ENCODE measurements around the gene VTI1A. TPM values are rescaled to one million over a fixed set of nuclear protein-coding genes. Genes with fewer than 3 reads are reported as not detected.

VTI1A gene
- total RNA-seq, 1 donor from 2014 or later = 33.3 TPM

- FAIRE-seq (no peak), DNase-seq (ENCODE audit: low read depth) (no peak)
- H3K9me3 Mint-ChIP-seq (ENCODE audit: unreplicated experiment) = no peaks in the 10 kb centered on the region
- Histone ChIP-seq H3K9me3 (ENCODE audit: insufficient read depth, low read depth, low read length) (no peaks in the 10 kb centered on the region), H3K4me3 (ENCODE audit: insufficient read depth, low read depth, low read length) (no peak overlapping the region), H3K79me2 (ENCODE audit: insufficient read depth, low read length) (peaks cover 19% of the 10 kb centered on the region), H2AFZ (ENCODE audit: low read depth, low read length) (no peak overlapping the region), H3K4me1 (ENCODE audit: insufficient read depth, low read length) (peaks cover 5% of the 10 kb centered on the region), H4K20me1 (ENCODE audit: insufficient read depth, low read length) (peaks cover 4% of the 10 kb centered on the region), H3K27me3 (ENCODE audit: insufficient read depth, low read length) (no peaks in the 10 kb centered on the region), H3K27ac (ENCODE audit: low read depth, low read length) (no peak overlapping the region), H3K36me3 (ENCODE audit: insufficient read depth, low read length) (peaks cover 33% of the 10 kb centered on the region), H3K9ac (ENCODE audit: low read length) (no peak overlapping the region), H3K4me2 (ENCODE audit: low read length) (no peak overlapping the region)
- no peaks in the 10 kb centered on the region for H3K27me3 Mint-ChIP-seq (ENCODE audit: low read depth, unreplicated experiment)
- H3K36me3 Mint-ChIP-seq (ENCODE audit: low read depth, unreplicated experiment) = peaks cover 3% of the 10 kb centered on the region
- H3K4me3 Mint-ChIP-seq (ENCODE audit: unreplicated experiment) = no peak overlapping the region
- no peak overlapping the region for H3K27ac Mint-ChIP-seq (ENCODE audit: unreplicated experiment)
- no peak for TF ChIP-seq EZH2 (IDR thresholded peaks at IDR 0.05; ENCODE audit: insufficient read depth, low read length)
- TF ChIP-seq CTCF (IDR thresholded peaks at IDR 0.05; ENCODE audit: insufficient read depth, low read depth, low read length) = no peak
- H3K4me1 Mint-ChIP-seq (ENCODE audit: low read depth, unreplicated experiment) = peaks cover 1% of the 10 kb centered on the region
Observed at GRCh38 chr10:112441520-112441919, 5.5 kb upstream of the VTI1A start.

- no peak overlapping the region for H3K9ac ChIP-seq (ENCODE audit: low read length)
- no peaks in the 10 kb centered on the region for H3K9me3 ChIP-seq (ENCODE audit: insufficient read depth, low read depth, low read length)
- peaks cover 1% of the 10 kb centered on the region for H3K4me1 Mint-ChIP-seq (ENCODE audit: low read depth, unreplicated experiment)
- H3K36me3 ChIP-seq (ENCODE audit: insufficient read depth, low read length) = peaks cover 33% of the 10 kb centered on the region
- DNase-seq (ENCODE audit: low read depth) (no peak), FAIRE-seq (no peak)
- no peak overlapping the region for H3K4me2 ChIP-seq (ENCODE audit: low read length)
- H3K4me3 Mint-ChIP-seq (ENCODE audit: unreplicated experiment) = no peak overlapping the region
- peaks cover 23% of the 10 kb centered on the region for H3K79me2 ChIP-seq (ENCODE audit: insufficient read depth, low read length)
- no peak overlapping the region for H3K27ac ChIP-seq (ENCODE audit: low read depth, low read length)
- no peaks in the 10 kb centered on the region for H3K27me3 ChIP-seq (ENCODE audit: insufficient read depth, low read length)
- TF ChIP-seq CTCF (IDR thresholded peaks at IDR 0.05; ENCODE audit: insufficient read depth, low read depth, low read length) (no peak), EZH2 (IDR thresholded peaks at IDR 0.05; ENCODE audit: insufficient read depth, low read length) (no peak)
- no peaks in the 10 kb centered on the region for H3K9me3 Mint-ChIP-seq (ENCODE audit: unreplicated experiment)
- no peaks in the 10 kb centered on the region for H3K27me3 Mint-ChIP-seq (ENCODE audit: low read depth, unreplicated experiment)
- H3K4me1 ChIP-seq (ENCODE audit: insufficient read depth, low read length) = peaks cover 5% of the 10 kb centered on the region
- H2AFZ ChIP-seq (ENCODE audit: low read depth, low read length) = no peak overlapping the region
- H3K36me3 Mint-ChIP-seq (ENCODE audit: low read depth, unreplicated experiment) = peaks cover 3% of the 10 kb centered on the region
- no peak overlapping the region for H3K4me3 ChIP-seq (ENCODE audit: insufficient read depth, low read depth, low read length)
- H3K27ac Mint-ChIP-seq (ENCODE audit: unreplicated experiment) = no peak overlapping the region
- peaks cover 4% of the 10 kb centered on the region for H4K20me1 ChIP-seq (ENCODE audit: insufficient read depth, low read length)
Observed at GRCh38 chr10:112442063-112442462, 5.0 kb upstream of the VTI1A start.

- H2AFZ ChIP-seq (ENCODE audit: low read depth, low read length) = peak overlapping the region; percentile 99
- TF ChIP-seq CTCF (IDR thresholded peaks at IDR 0.05; ENCODE audit: insufficient read depth, low read depth, low read length) (no peak), EZH2 (IDR thresholded peaks at IDR 0.05; ENCODE audit: insufficient read depth, low read length) (no peak)
- H3K9me3 ChIP-seq (ENCODE audit: insufficient read depth, low read depth, low read length) = no peaks in the 10 kb centered on the region
- peak overlapping the region; percentile 97 for H3K27ac ChIP-seq (ENCODE audit: low read depth, low read length)
- Mint-ChIP-seq H3K36me3 (ENCODE audit: low read depth, unreplicated experiment) (no peaks in the 10 kb centered on the region), H3K27ac (ENCODE audit: unreplicated experiment) (peak overlapping the region; percentile 96), H3K4me1 (ENCODE audit: low read depth, unreplicated experiment) (peaks cover 9% of the 10 kb centered on the region), H3K9me3 (ENCODE audit: unreplicated experiment) (no peaks in the 10 kb centered on the region), H3K4me3 (ENCODE audit: unreplicated experiment) (peak overlapping the region; percentile 93), H3K27me3 (ENCODE audit: low read depth, unreplicated experiment) (no peaks in the 10 kb centered on the region)
- peak overlapping the region; percentile 96 for H3K9ac ChIP-seq (ENCODE audit: low read length)
- H3K36me3 ChIP-seq (ENCODE audit: insufficient read depth, low read length) = peaks cover 22% of the 10 kb centered on the region
- H3K27me3 ChIP-seq (ENCODE audit: insufficient read depth, low read length) = no peaks in the 10 kb centered on the region
- peaks cover 55% of the 10 kb centered on the region for H3K79me2 ChIP-seq (ENCODE audit: insufficient read depth, low read length)
- DNase-seq (ENCODE audit: low read depth) = peak; percentile 13
- no peak for FAIRE-seq
- H4K20me1 ChIP-seq (ENCODE audit: insufficient read depth, low read length) = peaks cover 9% of the 10 kb centered on the region
- peak overlapping the region; percentile 96 for H3K4me2 ChIP-seq (ENCODE audit: low read length)
- peaks cover 5% of the 10 kb centered on the region for H3K4me1 ChIP-seq (ENCODE audit: insufficient read depth, low read length)
- H3K4me3 ChIP-seq (ENCODE audit: insufficient read depth, low read depth, low read length) = peak overlapping the region; percentile 99
Observed at GRCh38 chr10:112446055-112446854, 760 bp upstream of the VTI1A start.

All from astrocyte (in vitro differentiated cells and primary cell).